Right lobe of liver (tissue), 4 donors: Measurements from ENCODE around the gene CAPS.

ENCODE experiments used
- POLR2A ChIP-seq: fragments of 450-650 bp; IDR thresholded peaks from one replicate; pipeline ENCODE4 v1.6.1; 2017; ENCODE audit warnings: antibody characterized with exemption, mild to moderate bottlenecking
- TF ChIP-seq, protein P1 (sequence below), 4 donors: fragments of 200-600 bp in 3 of 4; fragments of 450-650 bp in 1 of 4; IDR thresholded peaks; one replicate each; pipeline versions ENCODE4 v1.5.1 to v1.8.0; 2016 to 2022; ENCODE audit warnings: antibody characterized with exemption in 4 of 4, mild to moderate bottlenecking in 2 of 4
- donor health status: DM: no; HTN: no; CAD: no.
- donor health status: DM: no; HTN: no; CAD: no.
- donor health status: DM: no; HTN: yes; CAD: no.

DNA sequence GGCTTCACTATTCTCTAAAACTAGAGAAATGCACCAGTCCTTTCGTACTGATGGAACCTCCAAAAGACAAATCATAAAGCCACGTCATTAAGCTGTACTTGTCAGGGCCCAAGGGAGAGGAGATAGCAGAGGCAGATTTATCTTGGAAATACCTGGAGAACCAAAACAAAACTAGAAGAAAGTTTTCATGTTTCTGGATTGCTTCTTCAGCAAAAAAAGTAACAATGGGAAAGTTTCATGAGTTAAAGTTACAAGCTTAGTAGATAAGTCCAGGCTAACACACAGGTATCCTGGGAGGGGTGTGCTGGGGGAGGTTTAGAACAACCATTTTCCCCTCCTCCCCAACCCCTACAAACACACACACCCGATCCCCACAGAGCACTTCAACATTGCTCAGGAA lies 42.3 kb downstream of the CAPS start:
- TF ChIP-seq, protein P1, sequence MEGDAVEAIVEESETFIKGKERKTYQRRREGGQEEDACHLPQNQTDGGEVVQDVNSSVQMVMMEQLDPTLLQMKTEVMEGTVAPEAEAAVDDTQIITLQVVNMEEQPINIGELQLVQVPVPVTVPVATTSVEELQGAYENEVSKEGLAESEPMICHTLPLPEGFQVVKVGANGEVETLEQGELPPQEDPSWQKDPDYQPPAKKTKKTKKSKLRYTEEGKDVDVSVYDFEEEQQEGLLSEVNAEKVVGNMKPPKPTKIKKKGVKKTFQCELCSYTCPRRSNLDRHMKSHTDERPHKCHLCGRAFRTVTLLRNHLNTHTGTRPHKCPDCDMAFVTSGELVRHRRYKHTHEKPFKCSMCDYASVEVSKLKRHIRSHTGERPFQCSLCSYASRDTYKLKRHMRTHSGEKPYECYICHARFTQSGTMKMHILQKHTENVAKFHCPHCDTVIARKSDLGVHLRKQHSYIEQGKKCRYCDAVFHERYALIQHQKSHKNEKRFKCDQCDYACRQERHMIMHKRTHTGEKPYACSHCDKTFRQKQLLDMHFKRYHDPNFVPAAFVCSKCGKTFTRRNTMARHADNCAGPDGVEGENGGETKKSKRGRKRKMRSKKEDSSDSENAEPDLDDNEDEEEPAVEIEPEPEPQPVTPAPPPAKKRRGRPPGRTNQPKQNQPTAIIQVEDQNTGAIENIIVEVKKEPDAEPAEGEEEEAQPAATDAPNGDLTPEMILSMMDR (IDR thresholded peaks at IDR 0.05), result no peak
- TF ChIP-seq POLR2A, result no peak
